ENCODE measurements around the gene PCCB. TPM values are rescaled to one million over a fixed set of nuclear protein-coding genes. Genes with fewer than 3 reads are reported as not detected.

The PCCB gene
- total RNA-seq, 1 experiment from 2014 or later: 69.0 TPM

DNA sequence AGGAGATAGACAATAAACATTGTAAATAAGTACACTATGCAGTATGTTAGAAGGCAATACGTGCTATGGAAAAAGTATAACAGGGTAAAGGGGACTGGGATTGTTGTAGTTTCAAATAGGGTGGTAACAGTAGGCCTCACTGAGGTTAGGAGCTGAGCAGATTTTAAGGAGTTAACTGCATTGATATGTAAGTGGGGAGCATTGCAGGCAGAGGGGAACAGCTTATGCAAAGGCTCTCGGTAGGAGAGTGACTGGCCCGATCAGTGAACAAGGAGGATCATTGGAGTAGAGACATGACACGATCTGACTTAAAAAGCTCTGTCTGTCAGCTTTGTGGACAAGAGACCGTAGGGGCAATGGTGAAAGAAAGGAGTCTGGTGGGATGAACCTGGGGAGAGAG is 46.8 kb downstream of the PCCB start:
- no peak overlapping the region; the same call in 1 of the 2 replicates for H3K4me3 Mint-ChIP-seq
- ChIA-PET POLR2A (interaction anchor here (0.9 to 1.2 kb wide), 3 partner anchors 23 to 456 kb away, joined by 3 to 4 read pairs (median 3); partner anchors contain the start of genes MSL2 and STAG1), CTCF (interaction anchor here (0.6 to 1.2 kb wide), 5 partner anchors 19 to 456 kb away, joined by 3 to 5 read pairs (median 4); partner anchors contain the start of gene STAG1)
- peaks cover 48% of the 10 kb centered on the region for H3K36me3 Mint-ChIP-seq
- DNase-seq (ENCODE audit: low spot score): no peak
- H3K9me3 Mint-ChIP-seq: no peaks in the 10 kb centered on the region
- peaks cover 26% of the 10 kb centered on the region for H3K4me1 Mint-ChIP-seq
- ATAC-seq: peak; percentile 96
- peak overlapping the region; percentile 80 for H3K27ac Mint-ChIP-seq
- TF ChIP-seq FOXK1 (CRISPR knock-in tag; IDR thresholded peaks at IDR 0.05): 0 out of 2 replicates have a peak, but pooled peaks have one; percentile 14
- TF ChIP-seq, protein P1, sequence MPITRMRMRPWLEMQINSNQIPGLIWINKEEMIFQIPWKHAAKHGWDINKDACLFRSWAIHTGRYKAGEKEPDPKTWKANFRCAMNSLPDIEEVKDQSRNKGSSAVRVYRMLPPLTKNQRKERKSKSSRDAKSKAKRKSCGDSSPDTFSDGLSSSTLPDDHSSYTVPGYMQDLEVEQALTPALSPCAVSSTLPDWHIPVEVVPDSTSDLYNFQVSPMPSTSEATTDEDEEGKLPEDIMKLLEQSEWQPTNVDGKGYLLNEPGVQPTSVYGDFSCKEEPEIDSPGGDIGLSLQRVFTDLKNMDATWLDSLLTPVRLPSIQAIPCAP (CRISPR knock-in tag; IDR thresholded peaks at IDR 0.05): no peak
- no peaks in the 10 kb centered on the region for H3K27me3 Mint-ChIP-seq (ENCODE audit: low read depth)

DNA sequence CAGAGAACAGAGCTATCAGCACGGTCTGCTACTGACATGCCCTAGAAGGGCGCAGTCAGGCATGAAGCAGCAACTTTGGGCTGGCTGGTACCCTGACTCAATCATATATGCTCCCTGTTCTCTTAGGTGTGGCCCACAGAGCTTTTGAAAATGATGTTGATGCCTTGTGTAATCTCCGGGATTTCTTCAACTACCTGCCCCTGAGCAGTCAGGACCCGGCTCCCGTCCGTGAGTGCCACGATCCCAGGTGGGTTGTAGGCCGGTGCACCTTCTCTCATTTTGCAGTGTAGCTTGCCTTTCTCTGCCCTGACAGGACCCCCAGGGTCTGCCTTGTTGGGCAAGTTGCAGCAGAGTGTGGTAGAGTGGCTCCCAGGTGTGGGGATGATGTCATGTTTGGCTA is 47.7 kb downstream of the PCCB start:
- CTCF ChIA-PET: interaction anchor here (1.1 to 1.2 kb wide), 2 partner anchors 54 to 455 kb away, joined by 5 read pairs; partner anchors contain the start of gene STAG1
- no peak overlapping the region for H3K4me3 Mint-ChIP-seq
- DNase-seq (ENCODE audit: low spot score): no peak
- peak overlapping the region; percentile 82 for H3K27ac Mint-ChIP-seq
- POLR2A ChIA-PET: interaction anchor here (1.2 kb wide), 1 partner anchor 455 kb away, joined by 3 read pairs; the partner anchor contains the start of gene STAG1
- no peaks in the 10 kb centered on the region for H3K27me3 Mint-ChIP-seq (ENCODE audit: low read depth)
- no peaks in the 10 kb centered on the region for H3K9me3 Mint-ChIP-seq
- ATAC-seq: no peak; the same call in 1 of the 2 replicates
- TF ChIP-seq, protein P2, sequence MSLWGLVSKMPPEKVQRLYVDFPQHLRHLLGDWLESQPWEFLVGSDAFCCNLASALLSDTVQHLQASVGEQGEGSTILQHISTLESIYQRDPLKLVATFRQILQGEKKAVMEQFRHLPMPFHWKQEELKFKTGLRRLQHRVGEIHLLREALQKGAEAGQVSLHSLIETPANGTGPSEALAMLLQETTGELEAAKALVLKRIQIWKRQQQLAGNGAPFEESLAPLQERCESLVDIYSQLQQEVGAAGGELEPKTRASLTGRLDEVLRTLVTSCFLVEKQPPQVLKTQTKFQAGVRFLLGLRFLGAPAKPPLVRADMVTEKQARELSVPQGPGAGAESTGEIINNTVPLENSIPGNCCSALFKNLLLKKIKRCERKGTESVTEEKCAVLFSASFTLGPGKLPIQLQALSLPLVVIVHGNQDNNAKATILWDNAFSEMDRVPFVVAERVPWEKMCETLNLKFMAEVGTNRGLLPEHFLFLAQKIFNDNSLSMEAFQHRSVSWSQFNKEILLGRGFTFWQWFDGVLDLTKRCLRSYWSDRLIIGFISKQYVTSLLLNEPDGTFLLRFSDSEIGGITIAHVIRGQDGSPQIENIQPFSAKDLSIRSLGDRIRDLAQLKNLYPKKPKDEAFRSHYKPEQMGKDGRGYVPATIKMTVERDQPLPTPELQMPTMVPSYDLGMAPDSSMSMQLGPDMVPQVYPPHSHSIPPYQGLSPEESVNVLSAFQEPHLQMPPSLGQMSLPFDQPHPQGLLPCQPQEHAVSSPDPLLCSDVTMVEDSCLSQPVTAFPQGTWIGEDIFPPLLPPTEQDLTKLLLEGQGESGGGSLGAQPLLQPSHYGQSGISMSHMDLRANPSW (CRISPR knock-in tag; conservative IDR thresholded peaks at IDR 0.05; ENCODE audit: low read depth): no peak
- TF ChIP-seq OVOL2 (CRISPR knock-in tag; IDR thresholded peaks at IDR 0.05; ENCODE audit: borderline replicate concordance): no peak
- H3K4me1 Mint-ChIP-seq: peaks cover 26% of the 10 kb centered on the region
- peaks cover 44% of the 10 kb centered on the region for H3K36me3 Mint-ChIP-seq

DNA sequence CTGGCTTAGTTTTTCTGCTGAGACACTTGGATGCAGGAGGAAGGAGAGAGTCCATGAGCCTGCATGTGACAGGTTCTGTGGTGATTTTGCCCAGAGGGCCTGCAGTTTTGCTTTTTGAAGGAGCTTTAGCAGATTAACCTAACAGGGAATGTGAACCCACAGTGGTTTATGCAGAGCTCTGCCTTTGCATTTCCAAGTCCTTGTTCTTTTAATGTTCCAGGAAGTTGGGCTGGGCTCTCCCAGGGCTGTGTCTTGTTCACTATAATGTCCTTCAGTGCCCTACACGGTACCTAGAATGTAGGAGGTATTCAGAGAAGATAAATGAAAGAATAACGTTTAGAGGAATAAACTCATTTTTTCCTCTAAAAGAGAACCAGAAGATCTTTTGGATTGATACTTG is 50.3 kb downstream of the PCCB start:
- peaks cover 26% of the 10 kb centered on the region for H3K4me1 Mint-ChIP-seq
- POLR2A ChIA-PET: no interaction called here
- H3K27me3 Mint-ChIP-seq (ENCODE audit: low read depth): no peaks in the 10 kb centered on the region
- H3K9me3 Mint-ChIP-seq: no peaks in the 10 kb centered on the region
- ATAC-seq (no peak), DNase-seq (ENCODE audit: low spot score) (no peak)
- peak overlapping the region; percentile 72; the same call in 1 of the 2 replicates for H3K27ac Mint-ChIP-seq
- H3K36me3 Mint-ChIP-seq: peaks cover 28% of the 10 kb centered on the region
- TF ChIP-seq ZNF416 (CRISPR knock-in tag; IDR thresholded peaks at IDR 0.05) (no peak), ZNF232 (CRISPR knock-in tag; IDR thresholded peaks at IDR 0.05) (no peak), FOXP1 (CRISPR knock-in tag; IDR thresholded peaks at IDR 0.05; ENCODE audit: borderline replicate concordance) (no peak), RELA (CRISPR knock-in tag; IDR thresholded peaks at IDR 0.05; ENCODE audit: borderline replicate concordance) (no peak)
- TF ChIP-seq, protein P3, sequence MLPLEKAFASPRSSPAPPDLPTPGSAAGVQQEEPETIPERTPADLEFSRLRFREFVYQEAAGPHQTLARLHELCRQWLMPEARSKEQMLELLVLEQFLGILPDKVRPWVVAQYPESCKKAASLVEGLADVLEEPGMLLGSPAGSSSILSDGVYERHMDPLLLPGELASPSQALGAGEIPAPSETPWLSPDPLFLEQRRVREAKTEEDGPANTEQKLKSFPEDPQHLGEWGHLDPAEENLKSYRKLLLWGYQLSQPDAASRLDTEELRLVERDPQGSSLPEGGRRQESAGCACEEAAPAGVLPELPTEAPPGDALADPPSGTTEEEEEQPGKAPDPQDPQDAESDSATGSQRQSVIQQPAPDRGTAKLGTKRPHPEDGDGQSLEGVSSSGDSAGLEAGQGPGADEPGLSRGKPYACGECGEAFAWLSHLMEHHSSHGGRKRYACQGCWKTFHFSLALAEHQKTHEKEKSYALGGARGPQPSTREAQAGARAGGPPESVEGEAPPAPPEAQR (CRISPR knock-in tag; IDR thresholded peaks at IDR 0.05): no peak
- CTCF ChIA-PET: no interaction called here
- H3K4me3 Mint-ChIP-seq: no peak overlapping the region

DNA sequence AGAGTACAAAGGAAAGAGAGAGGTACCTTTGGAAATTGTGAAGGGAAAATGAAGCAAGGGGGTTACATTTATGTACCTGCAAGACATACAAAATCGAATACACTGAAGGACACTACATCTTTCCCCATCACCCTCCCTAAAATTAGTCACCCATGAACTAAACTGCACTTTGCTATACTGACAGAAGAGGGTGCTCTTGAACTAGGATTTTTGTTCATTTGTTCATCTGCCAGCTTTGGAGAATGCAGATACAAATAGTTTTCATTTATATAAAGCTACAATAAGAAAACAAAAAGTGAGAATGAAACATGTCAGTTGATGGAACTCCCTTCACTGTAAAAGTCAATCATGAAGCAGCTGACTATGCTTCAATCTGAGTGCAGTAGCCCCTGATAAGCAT is 55.7 kb downstream of the PCCB start:
- ChIA-PET POLR2A (no interaction called here), CTCF (no interaction called here)
- Mint-ChIP-seq H3K27me3 (ENCODE audit: low read depth) (no peaks in the 10 kb centered on the region), H3K4me3 (no peak overlapping the region), H3K27ac (no peak overlapping the region), H3K4me1 (no peaks in the 10 kb centered on the region), H3K9me3 (no peaks in the 10 kb centered on the region), H3K36me3 (peaks cover 21% of the 10 kb centered on the region)
- TF ChIP-seq, protein P4, sequence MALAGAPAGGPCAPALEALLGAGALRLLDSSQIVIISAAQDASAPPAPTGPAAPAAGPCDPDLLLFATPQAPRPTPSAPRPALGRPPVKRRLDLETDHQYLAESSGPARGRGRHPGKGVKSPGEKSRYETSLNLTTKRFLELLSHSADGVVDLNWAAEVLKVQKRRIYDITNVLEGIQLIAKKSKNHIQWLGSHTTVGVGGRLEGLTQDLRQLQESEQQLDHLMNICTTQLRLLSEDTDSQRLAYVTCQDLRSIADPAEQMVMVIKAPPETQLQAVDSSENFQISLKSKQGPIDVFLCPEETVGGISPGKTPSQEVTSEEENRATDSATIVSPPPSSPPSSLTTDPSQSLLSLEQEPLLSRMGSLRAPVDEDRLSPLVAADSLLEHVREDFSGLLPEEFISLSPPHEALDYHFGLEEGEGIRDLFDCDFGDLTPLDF (CRISPR knock-in tag; IDR thresholded peaks at IDR 0.05): no peak
- TF ChIP-seq CBFB (CRISPR knock-in tag; IDR thresholded peaks at IDR 0.05; ENCODE audit: low read depth) (no peak), ZNF232 (CRISPR knock-in tag; IDR thresholded peaks at IDR 0.05) (no peak), ZNF138 (CRISPR knock-in tag; conservative IDR thresholded peaks at IDR 0.05) (no peak), NFE2L1 (CRISPR knock-in tag; IDR thresholded peaks at IDR 0.05) (no peak), RELA (CRISPR knock-in tag; IDR thresholded peaks at IDR 0.05; ENCODE audit: borderline replicate concordance) (no peak)
- TF ChIP-seq, protein P5, sequence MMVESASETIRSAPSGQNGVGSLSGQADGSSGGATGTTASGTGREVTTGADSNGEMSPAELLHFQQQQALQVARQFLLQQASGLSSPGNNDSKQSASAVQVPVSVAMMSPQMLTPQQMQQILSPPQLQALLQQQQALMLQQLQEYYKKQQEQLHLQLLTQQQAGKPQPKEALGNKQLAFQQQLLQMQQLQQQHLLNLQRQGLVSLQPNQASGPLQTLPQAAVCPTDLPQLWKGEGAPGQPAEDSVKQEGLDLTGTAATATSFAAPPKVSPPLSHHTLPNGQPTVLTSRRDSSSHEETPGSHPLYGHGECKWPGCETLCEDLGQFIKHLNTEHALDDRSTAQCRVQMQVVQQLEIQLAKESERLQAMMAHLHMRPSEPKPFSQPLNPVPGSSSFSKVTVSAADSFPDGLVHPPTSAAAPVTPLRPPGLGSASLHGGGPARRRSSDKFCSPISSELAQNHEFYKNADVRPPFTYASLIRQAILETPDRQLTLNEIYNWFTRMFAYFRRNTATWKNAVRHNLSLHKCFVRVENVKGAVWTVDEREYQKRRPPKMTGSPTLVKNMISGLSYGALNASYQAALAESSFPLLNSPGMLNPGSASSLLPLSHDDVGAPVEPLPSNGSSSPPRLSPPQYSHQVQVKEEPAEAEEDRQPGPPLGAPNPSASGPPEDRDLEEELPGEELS (CRISPR knock-in tag; IDR thresholded peaks at IDR 0.05): no peak
- TF ChIP-seq, protein P6, sequence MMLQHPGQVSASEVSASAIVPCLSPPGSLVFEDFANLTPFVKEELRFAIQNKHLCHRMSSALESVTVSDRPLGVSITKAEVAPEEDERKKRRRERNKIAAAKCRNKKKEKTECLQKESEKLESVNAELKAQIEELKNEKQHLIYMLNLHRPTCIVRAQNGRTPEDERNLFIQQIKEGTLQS (CRISPR knock-in tag; conservative IDR thresholded peaks at IDR 0.05): no peak
- DNase-seq (ENCODE audit: low spot score): no peak
- no peak for ATAC-seq
